Suprapubic skin (tissue), 4 donors: ENCODE data around the gene CACNA1I.

Experiments
- POLR2A ChIP-seq, 2 donors: fragments of 450-650 bp; IDR thresholded peaks; one replicate each; pipeline ENCODE4 v1.6.1; 2017; ENCODE audit warnings: antibody characterized with exemption in 2 of 2, mild to moderate bottlenecking in 2 of 2, moderate library complexity in 2 of 2
- POLR2AphosphoS5 ChIP-seq, 3 donors: sonication (generic); formaldehyde crosslinking; IDR thresholded peaks; one replicate each; pipeline ENCODE4 v1.6.1; 2017; ENCODE audit warnings: antibody characterized with exemption in 3 of 3
- TF ChIP-seq, protein P1 (sequence below), 2 donors: fragments of 200-600 bp in 1 of 2; fragments of 450-650 bp in 1 of 2; sonication (generic) in 1 of 2; IDR thresholded peaks; one replicate each; pipeline ENCODE4 v1.5.1; 2016 to 2019; ENCODE audit warnings: antibody characterized with exemption in 2 of 2, mild to moderate bottlenecking in 1 of 2, moderate library complexity in 1 of 2

DNA sequence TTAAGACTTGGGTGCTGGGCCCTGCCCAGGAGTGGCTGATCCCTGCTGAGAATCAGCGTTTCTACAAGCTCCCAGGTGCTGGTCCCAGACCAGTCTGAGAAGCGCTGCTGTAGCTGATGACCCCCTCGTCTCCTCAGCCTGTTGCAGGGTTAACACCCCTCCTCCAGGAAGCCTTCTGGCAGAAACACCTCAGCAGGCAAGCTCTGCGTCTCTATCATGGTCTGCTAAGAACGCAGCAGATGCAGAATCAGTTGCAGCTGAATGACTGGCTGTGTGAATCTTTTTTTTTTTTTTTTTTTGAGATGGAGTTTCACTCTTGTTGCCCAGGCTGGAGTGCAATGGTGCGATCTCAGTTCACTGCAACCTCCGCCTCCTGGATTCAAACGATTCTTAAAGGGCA, 132.5 kb downstream of the CACNA1I start:
- TF ChIP-seq, protein P1, sequence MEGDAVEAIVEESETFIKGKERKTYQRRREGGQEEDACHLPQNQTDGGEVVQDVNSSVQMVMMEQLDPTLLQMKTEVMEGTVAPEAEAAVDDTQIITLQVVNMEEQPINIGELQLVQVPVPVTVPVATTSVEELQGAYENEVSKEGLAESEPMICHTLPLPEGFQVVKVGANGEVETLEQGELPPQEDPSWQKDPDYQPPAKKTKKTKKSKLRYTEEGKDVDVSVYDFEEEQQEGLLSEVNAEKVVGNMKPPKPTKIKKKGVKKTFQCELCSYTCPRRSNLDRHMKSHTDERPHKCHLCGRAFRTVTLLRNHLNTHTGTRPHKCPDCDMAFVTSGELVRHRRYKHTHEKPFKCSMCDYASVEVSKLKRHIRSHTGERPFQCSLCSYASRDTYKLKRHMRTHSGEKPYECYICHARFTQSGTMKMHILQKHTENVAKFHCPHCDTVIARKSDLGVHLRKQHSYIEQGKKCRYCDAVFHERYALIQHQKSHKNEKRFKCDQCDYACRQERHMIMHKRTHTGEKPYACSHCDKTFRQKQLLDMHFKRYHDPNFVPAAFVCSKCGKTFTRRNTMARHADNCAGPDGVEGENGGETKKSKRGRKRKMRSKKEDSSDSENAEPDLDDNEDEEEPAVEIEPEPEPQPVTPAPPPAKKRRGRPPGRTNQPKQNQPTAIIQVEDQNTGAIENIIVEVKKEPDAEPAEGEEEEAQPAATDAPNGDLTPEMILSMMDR (IDR thresholded peaks at IDR 0.05) = no peak
- TF ChIP-seq POLR2A (IDR thresholded peaks at IDR 0.05) = no peak
- TF ChIP-seq POLR2AphosphoS5 (IDR thresholded peaks at IDR 0.05) = no peak
